ENCODE measurements around the gene BIVM. TPM values are rescaled to one million over a fixed set of nuclear protein-coding genes. Genes with fewer than 3 reads are reported as not detected.
A peak's percentile ranks its signal among the peaks of the same experiment; 100 is the strongest.

Gene BIVM
- total RNA-seq, 1 donor from 2014 or later = 13.6 TPM

DNA sequence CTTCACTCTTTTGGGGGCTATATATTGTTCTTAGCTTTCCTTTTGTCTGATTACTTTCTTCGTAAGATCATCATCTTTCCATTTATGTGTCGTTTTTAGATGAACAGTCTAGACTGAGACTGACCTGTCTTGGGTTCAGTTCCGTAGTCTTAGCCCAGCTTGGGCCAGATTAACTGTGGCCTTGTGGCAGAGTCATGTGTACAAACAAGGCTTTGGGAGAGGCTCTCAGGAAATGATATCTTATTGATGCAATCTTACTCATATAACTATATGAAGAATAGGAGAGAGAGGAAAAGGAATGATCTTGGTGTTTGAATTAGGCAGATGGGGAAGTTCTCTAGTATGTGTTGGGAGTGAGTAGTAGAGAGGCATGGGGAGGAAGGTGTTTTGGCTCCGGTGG lies 40.1 kb downstream of the BIVM start:
- H3K27ac ChIP-seq = no peak overlapping the region
- no peak for DNase-seq (ENCODE audit: low spot score)
- Mint-ChIP-seq H3K4me3 (no peak overlapping the region), H3K4me1 (no peaks in the 10 kb centered on the region), H3K9me3 (no peaks in the 10 kb centered on the region), H3K27me3 (ENCODE audit: insufficient read depth, low read depth) (no peaks in the 10 kb centered on the region), H3K36me3 (peaks cover 4% of the 10 kb centered on the region), H3K27ac (no peak overlapping the region)
- no peaks in the 10 kb centered on the region for H3K36me3 ChIP-seq
- H3K4me3 ChIP-seq = no peak overlapping the region
- no peaks in the 10 kb centered on the region for H4K20me1 ChIP-seq (ENCODE audit: low read depth)
- no peaks in the 10 kb centered on the region for H3K9me3 ChIP-seq (ENCODE audit: low read depth)
- H3K4me2 ChIP-seq = no peak overlapping the region
- H3K4me1 ChIP-seq = no peaks in the 10 kb centered on the region
- no peaks in the 10 kb centered on the region for H3K79me2 ChIP-seq (ENCODE audit: low read depth)
- no peaks in the 10 kb centered on the region for H3F3A ChIP-seq (ENCODE audit: low read depth)
- TF ChIP-seq, protein P1, sequence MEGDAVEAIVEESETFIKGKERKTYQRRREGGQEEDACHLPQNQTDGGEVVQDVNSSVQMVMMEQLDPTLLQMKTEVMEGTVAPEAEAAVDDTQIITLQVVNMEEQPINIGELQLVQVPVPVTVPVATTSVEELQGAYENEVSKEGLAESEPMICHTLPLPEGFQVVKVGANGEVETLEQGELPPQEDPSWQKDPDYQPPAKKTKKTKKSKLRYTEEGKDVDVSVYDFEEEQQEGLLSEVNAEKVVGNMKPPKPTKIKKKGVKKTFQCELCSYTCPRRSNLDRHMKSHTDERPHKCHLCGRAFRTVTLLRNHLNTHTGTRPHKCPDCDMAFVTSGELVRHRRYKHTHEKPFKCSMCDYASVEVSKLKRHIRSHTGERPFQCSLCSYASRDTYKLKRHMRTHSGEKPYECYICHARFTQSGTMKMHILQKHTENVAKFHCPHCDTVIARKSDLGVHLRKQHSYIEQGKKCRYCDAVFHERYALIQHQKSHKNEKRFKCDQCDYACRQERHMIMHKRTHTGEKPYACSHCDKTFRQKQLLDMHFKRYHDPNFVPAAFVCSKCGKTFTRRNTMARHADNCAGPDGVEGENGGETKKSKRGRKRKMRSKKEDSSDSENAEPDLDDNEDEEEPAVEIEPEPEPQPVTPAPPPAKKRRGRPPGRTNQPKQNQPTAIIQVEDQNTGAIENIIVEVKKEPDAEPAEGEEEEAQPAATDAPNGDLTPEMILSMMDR (IDR thresholded peaks at IDR 0.05) = no peak
- no peak for TF ChIP-seq EZH2phosphoT487 (IDR thresholded peaks at IDR 0.05)
- no peak for TF ChIP-seq EZH2 (IDR thresholded peaks at IDR 0.05)
- H3K27me3 ChIP-seq = no peaks in the 10 kb centered on the region
- no peak overlapping the region for H3K9ac ChIP-seq
- no peak overlapping the region for H2AFZ ChIP-seq (replicated peaks)

GRCh38 chr13:102839462-102839861 lies 40.5 kb downstream of the BIVM start:
- Mint-ChIP-seq H3K9me3 (no peaks in the 10 kb centered on the region), H3K36me3 (peaks cover 4% of the 10 kb centered on the region), H3K27ac (no peak overlapping the region), H3K27me3 (ENCODE audit: insufficient read depth, low read depth) (no peaks in the 10 kb centered on the region), H3K4me1 (peaks cover 2% of the 10 kb centered on the region), H3K4me3 (no peak overlapping the region)
- Histone ChIP-seq H4K20me1 (ENCODE audit: low read depth) (no peaks in the 10 kb centered on the region), H3K4me1 (no peaks in the 10 kb centered on the region), H3K27ac (no peak overlapping the region), H3K9me3 (ENCODE audit: low read depth) (no peaks in the 10 kb centered on the region), H3K4me2 (no peak overlapping the region), H3F3A (ENCODE audit: low read depth) (no peaks in the 10 kb centered on the region), H3K9ac (no peak overlapping the region), H3K36me3 (no peaks in the 10 kb centered on the region), H2AFZ (replicated peaks) (no peak overlapping the region), H3K4me3 (no peak overlapping the region), H3K27me3 (no peaks in the 10 kb centered on the region), H3K79me2 (ENCODE audit: low read depth) (no peaks in the 10 kb centered on the region)
- no peak for TF ChIP-seq EZH2phosphoT487 (IDR thresholded peaks at IDR 0.05)
- no peak for TF ChIP-seq EZH2 (IDR thresholded peaks at IDR 0.05)
- TF ChIP-seq, protein P1 (IDR thresholded peaks at IDR 0.05) = no peak
- DNase-seq (ENCODE audit: low spot score) = no peak

- no peak for TF ChIP-seq EZH2 (IDR thresholded peaks at IDR 0.05)
- TF ChIP-seq, protein P1 (IDR thresholded peaks at IDR 0.05) = no peak
- TF ChIP-seq EZH2phosphoT487 (IDR thresholded peaks at IDR 0.05) = no peak
- peaks cover 8% of the 10 kb centered on the region for H3F3A ChIP-seq (ENCODE audit: low read depth)
- H3K79me2 ChIP-seq (ENCODE audit: low read depth) = peaks cover 21% of the 10 kb centered on the region
- peaks cover 2% of the 10 kb centered on the region for H3K27me3 Mint-ChIP-seq (ENCODE audit: insufficient read depth, low read depth)
- no peaks in the 10 kb centered on the region for H3K27me3 ChIP-seq
- peak overlapping the region; percentile 85 for H3K9ac ChIP-seq
- H2AFZ ChIP-seq (replicated peaks) = peak overlapping the region; percentile 84
- H3K4me2 ChIP-seq = peak overlapping the region; percentile 82
- H3K36me3 Mint-ChIP-seq = no peaks in the 10 kb centered on the region
- no peaks in the 10 kb centered on the region for H3K9me3 Mint-ChIP-seq
- no peaks in the 10 kb centered on the region for H3K36me3 ChIP-seq
- peaks cover 8% of the 10 kb centered on the region for H3K4me1 ChIP-seq
- H4K20me1 ChIP-seq (ENCODE audit: low read depth) = no peaks in the 10 kb centered on the region
- H3K27ac Mint-ChIP-seq = peak overlapping the region; percentile 90
- peak overlapping the region; percentile 89 for H3K4me3 Mint-ChIP-seq
- no peak overlapping the region for H3K27ac ChIP-seq
- no peak for DNase-seq (ENCODE audit: low spot score)
- H3K9me3 ChIP-seq (ENCODE audit: low read depth) = no peaks in the 10 kb centered on the region
- peak overlapping the region; percentile 88 for H3K4me3 ChIP-seq
- peaks cover 12% of the 10 kb centered on the region for H3K4me1 Mint-ChIP-seq
Measured at GRCh38 chr13:102845289-102845629, 46.3 kb downstream of the BIVM start.

Data from neural progenitor cell (in vitro differentiated cells).